Left ventricle myocardium inferior (tissue), 1 donor: ENCODE measurements around the gene TECTB. TPM values are rescaled to one million over a fixed set of nuclear protein-coding genes. Genes with fewer than 3 reads are reported as not detected.

Experiments
- DNase-seq: peaks from one replicate; pipeline ENCODE4 v3.0.0-alpha.2; 2020
- H3K27ac ChIP-seq: fragments of 200-600 bp; replicated peaks from 2 replicates; pipeline ENCODE4 v1.8.0; 2021
- H3K27me3 ChIP-seq: fragments of 200-600 bp; 2 replicates; pipeline ENCODE4 v1.8.0; 2021; ENCODE audit warnings: low read depth
- H3K36me3 ChIP-seq: fragments of 200-600 bp; 2 replicates; pipeline ENCODE4 v1.8.0; 2021
- H3K4me1 ChIP-seq: fragments of 200-600 bp; 2 replicates; pipeline ENCODE4 v1.8.0; 2021
- H3K4me3 ChIP-seq: fragments of 200-600 bp; 2 replicates; pipeline ENCODE4 v1.8.0; 2021; ENCODE audit warnings: mild to moderate bottlenecking, moderate library complexity
- H3K9me3 ChIP-seq: fragments of 200-600 bp; replicated peaks from 2 replicates; pipeline ENCODE4 v1.8.0; 2021
- CTCF ChIP-seq: fragments of 200-600 bp; IDR thresholded peaks from 2 replicates; pipeline ENCODE4 v1.8.0; 2021; ENCODE audit warnings: antibody characterized with exemption, mild to moderate bottlenecking, borderline replicate concordance
- intact Hi-C: fragments of 100-400 bp; cut with micrococcal nuclease; formaldehyde crosslinking; loops from one replicate; pipeline ENCODE4 v1.11.0; 2022
- microRNA-seq: library from miRNA; unstranded; fragments of <30 nt; microRNA quantifications from one replicate; pipeline ENCODE4 v1.2.0, GENCODE V29; 2020
- total RNA-seq: library from RNA; stranded (reverse); fragmentation: NEBNext Ultra II Directional; extraction: Animal tissue kit (Norgen Biotek cat#: 25700); gene quantifications from one replicate; pipeline ENCODE4 v1.2.1, GENCODE V29; 2021
- donor health status: DM: no; HTN: yes; CAD: no; lungs with severe emphysema.

TECTB gene
- total RNA-seq, 1 donor from 2014 or later: not detected

DNA sequence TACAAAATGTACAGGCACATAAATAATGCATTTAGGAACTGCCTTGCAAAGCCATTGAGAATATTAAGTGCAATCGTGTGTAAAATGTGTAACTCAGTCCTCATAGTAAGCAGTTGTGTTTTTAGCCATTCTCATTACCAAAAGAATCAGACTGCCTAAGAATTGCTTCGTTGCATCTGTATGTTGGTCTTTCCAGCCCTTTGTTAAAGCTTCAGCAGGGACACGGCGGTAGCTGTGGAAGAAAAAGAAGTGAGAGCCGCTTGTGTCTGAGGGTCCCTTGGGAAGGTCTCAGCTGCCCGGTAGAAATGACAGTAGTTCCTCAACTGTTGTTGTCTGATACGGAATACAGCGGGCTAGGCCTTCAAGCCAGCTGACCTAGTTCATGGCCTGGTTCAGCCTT is 67.9 kb downstream of the TECTB start:
- Histone ChIP-seq H3K9me3 (no peaks in the 10 kb centered on the region), H3K27ac (peak overlapping the region; percentile 50), H3K27me3 (no peaks in the 10 kb centered on the region), H3K4me1 (peaks cover 9% of the 10 kb centered on the region), H3K36me3 (no peaks in the 10 kb centered on the region), H3K4me3 (no peak overlapping the region)
- TF ChIP-seq CTCF: no peak
- DNase-seq: no peak
- intact Hi-C loops: no loop called here

DNA sequence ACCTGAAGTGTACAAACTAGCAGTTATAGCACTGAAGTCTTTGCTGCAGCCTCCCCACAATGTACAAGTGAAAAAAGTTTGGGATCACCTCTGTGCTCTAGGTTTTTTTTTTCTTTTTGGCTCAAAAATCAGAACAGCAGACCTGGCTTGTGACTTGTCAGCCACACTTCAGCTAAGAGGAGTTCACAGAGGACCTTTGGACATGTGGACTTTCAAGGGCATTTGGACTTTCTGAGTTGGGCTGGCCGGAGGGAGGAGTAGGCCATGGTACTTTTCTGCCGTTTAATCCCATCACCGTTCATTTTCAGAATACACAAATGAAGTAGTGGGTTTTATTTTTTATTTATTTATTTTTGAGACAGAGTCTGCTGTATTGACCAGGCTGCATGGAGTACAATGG is 68.8 kb downstream of the TECTB start:
- intact Hi-C loops: no loop called here
- H3K27ac ChIP-seq: peak overlapping the region; percentile 50
- no peaks in the 10 kb centered on the region for H3K9me3 ChIP-seq
- no peak overlapping the region for H3K4me3 ChIP-seq
- DNase-seq: no peak
- H3K4me1 ChIP-seq: peaks cover 9% of the 10 kb centered on the region
- no peak for TF ChIP-seq CTCF
- no peaks in the 10 kb centered on the region for H3K36me3 ChIP-seq
- H3K27me3 ChIP-seq: no peaks in the 10 kb centered on the region

DNA sequence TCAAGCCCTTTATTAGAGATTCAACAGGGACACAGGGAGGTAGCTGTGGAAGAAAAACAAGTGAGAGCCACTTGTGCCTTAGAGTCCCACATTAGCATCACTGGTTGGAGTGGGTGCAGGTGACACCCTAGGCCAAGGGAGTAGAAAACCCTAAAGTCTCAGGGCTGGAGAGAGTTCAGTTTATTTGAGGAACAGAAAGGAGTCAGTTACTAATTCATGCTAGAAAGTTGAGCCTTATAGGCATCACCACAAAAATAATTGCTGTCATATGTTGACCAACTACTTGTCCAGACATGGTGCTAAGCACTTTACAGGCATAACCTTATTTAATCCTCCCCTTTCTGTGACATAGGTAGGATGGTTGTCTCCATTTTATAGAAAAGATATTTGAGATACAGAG is 69.8 kb downstream of the TECTB start:
- Histone ChIP-seq H3K36me3 (no peaks in the 10 kb centered on the region), H3K4me1 (peaks cover 13% of the 10 kb centered on the region), H3K27ac (no peak overlapping the region), H3K9me3 (no peaks in the 10 kb centered on the region), H3K4me3 (no peak overlapping the region), H3K27me3 (no peaks in the 10 kb centered on the region)
- intact Hi-C loops: no loop called here
- DNase-seq: no peak
- no peak for TF ChIP-seq CTCF

Small RNA genes within 50 kb of the gene (microRNA-seq; reads per million reads assigned to microRNA genes)
- gene MIR6715A: not detected
- gene MIR6715B: not detected

Other genes starting within 250 kb of the TECTB start
- 22.2 TPM for gene GPAM, start 99.6 kb upstream of the TECTB start, total RNA-seq
- gene ACSL5, start 90.7 kb downstream of the TECTB start, total RNA-seq: 5.6 TPM
- 21.2 TPM for gene ZDHHC6, start 163.5 kb downstream of the TECTB start, total RNA-seq
- 20.5 TPM for gene VTI1A, start 163.8 kb downstream of the TECTB start, total RNA-seq